Activated naive CD8-positive, alpha-beta T cell treated with anti-CD3 and anti-CD28 coated beads, Interleukin-2, amount 10 ng/mL, durations not matched to agents 7 days and 5 days (primary cell): ENCODE results near the gene PKNOX2. TPM values are rescaled to one million over a fixed set of nuclear protein-coding genes. Genes with fewer than 3 reads are reported as not detected.

Source experiments
- ATAC-seq: fragments of 150-1000 bp; cut with Tn5 transposase; one replicate; pipeline ENCODE4 v1.10.0; 2021; ENCODE audit warnings: low read depth, moderate library complexity
- POLR2A ChIA-PET: fragments of 350-600 bp; sonication (Branson Sonifier 250); formaldehyde crosslinking; loops from one replicate; lab custom pipeline; 2021; ENCODE audit warnings: antibody characterized with exemption; lab: Charles Lee
- DNase-seq: peaks from one replicate; pipeline ENCODE4 v3.0.0; 2021
- H3K27ac Mint-ChIP-seq: one replicate; pipeline ENCODE4 v1.8.0; 2022; ENCODE audit warnings: mild to moderate bottlenecking, mixed read lengths
- H3K27me3 Mint-ChIP-seq: one replicate; pipeline ENCODE4 v1.8.0; 2022; ENCODE audit warnings: mild to moderate bottlenecking, moderate library complexity, mixed read lengths
- H3K36me3 Mint-ChIP-seq: one replicate; pipeline ENCODE4 v1.8.0; 2021; ENCODE audit warnings: mild to moderate bottlenecking, mixed read lengths
- H3K4me1 Mint-ChIP-seq: one replicate; pipeline ENCODE4 v1.8.0; 2021; ENCODE audit warnings: mixed read lengths
- H3K4me3 Mint-ChIP-seq: one replicate; pipeline ENCODE4 v1.8.0; 2022; ENCODE audit warnings: mild to moderate bottlenecking, moderate library complexity, mixed read lengths
- H3K9me3 Mint-ChIP-seq: one replicate; pipeline ENCODE4 v1.8.0; 2021; ENCODE audit warnings: mixed read lengths
- total RNA-seq, 2 experiments: library from RNA; stranded (reverse); gene quantifications; one replicate each; pipeline ENCODE4 v1.2.3, GENCODE V29; 2021

PKNOX2 gene
- total RNA-seq, 2 experiments from 2014 or later, result not detected

DNA sequence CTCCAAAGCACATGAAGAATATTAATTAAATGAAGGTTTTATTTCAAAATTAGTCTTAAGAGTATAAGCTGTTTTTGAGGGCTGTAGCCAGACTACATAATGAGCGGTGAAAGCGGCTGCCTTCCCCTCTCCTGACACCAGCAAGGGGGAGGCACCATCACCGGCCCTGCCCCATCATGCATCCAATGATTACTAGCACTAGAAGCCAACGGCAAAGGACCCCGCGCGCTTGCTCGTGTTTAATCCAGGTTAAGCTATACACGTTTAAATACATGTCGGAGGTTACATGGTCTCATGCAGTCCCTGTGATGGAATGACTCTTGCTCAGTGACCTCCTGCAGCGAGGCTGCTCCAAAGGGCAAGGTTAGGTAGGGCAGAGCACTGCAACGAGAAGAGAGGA is 281.2 kb downstream of the PKNOX2 start:
- POLR2A ChIA-PET, result interaction anchor here (0.6 kb wide), 1 partner anchor 121 kb away, joined by 3 read pairs; no protein-coding TSS in a partner anchor
- Mint-ChIP-seq H3K36me3 (no peaks in the 10 kb centered on the region), H3K27me3 (peaks cover 20% of the 10 kb centered on the region), H3K27ac (no peak overlapping the region), H3K4me1 (peaks cover 3% of the 10 kb centered on the region), H3K9me3 (no peaks in the 10 kb centered on the region), H3K4me3 (no peak overlapping the region)
- DNase-seq, result no peak
- ATAC-seq, result no peak

DNA sequence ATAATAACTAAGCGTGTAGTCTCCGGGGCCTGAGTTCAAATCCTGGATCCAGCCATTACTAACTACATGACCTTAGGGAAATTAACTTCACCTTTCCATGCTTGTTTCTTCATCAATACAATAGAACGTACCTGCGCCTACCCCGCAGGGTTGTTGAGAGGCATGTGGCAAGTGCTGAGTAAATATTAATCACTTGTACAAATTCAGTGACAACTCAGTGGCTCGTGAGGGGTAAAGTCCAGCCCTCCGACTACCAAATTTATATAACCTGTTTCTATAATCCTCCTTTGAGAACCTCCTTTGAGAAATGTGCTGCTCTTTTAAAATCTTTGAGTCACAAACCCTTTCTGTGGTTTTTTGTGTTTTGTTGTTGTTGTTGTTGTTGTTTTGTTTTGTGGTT is 281.7 kb downstream of the PKNOX2 start:
- Mint-ChIP-seq H3K36me3 (no peaks in the 10 kb centered on the region), H3K4me1 (peaks cover 4% of the 10 kb centered on the region), H3K4me3 (no peak overlapping the region), H3K27me3 (peaks cover 16% of the 10 kb centered on the region), H3K9me3 (no peaks in the 10 kb centered on the region), H3K27ac (no peak overlapping the region)
- DNase-seq, result no peak
- POLR2A ChIA-PET, result interaction anchor here (0.6 kb wide), 1 partner anchor 120 kb away, joined by 3 read pairs; no protein-coding TSS in a partner anchor
- ATAC-seq, result no peak

DNA sequence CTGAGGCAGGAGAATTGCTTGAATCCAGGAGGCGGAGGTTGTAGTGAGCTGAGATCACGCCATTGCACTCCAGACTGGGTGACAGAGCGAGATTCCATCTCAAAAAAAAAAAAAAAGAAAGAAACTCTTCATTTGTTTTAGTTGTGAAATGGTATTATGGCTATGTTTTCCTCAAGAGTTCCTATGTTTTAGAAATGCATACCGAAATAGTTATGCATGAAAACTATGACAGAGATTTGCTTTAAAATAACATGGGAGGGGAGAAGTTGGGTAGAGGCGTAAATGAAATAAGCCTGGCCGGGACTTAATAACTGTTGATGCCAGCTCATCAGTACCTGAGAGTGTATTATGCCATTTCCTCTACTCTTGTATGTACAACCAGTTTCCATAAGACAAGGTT is 283.2 kb downstream of the PKNOX2 start:
- H3K4me1 Mint-ChIP-seq, result peaks cover 5% of the 10 kb centered on the region
- H3K9me3 Mint-ChIP-seq, result no peaks in the 10 kb centered on the region
- no peaks in the 10 kb centered on the region for H3K36me3 Mint-ChIP-seq
- ATAC-seq (no peak), DNase-seq (no peak)
- POLR2A ChIA-PET, result interaction anchor here (0.6 kb wide), 1 partner anchor 30 kb away, joined by 3 read pairs; no protein-coding TSS in a partner anchor
- no peak overlapping the region for H3K4me3 Mint-ChIP-seq
- peaks cover 6% of the 10 kb centered on the region for H3K27me3 Mint-ChIP-seq
- no peak overlapping the region for H3K27ac Mint-ChIP-seq

- Mint-ChIP-seq H3K27ac (no peak overlapping the region), H3K36me3 (no peaks in the 10 kb centered on the region), H3K27me3 (peaks cover 6% of the 10 kb centered on the region), H3K4me3 (no peak overlapping the region), H3K4me1 (peaks cover 5% of the 10 kb centered on the region), H3K9me3 (no peaks in the 10 kb centered on the region)
- POLR2A ChIA-PET, result no interaction called here
- no peak for ATAC-seq
- no peak for DNase-seq
Observed at GRCh38 chr11:125448136-125448535, 283.6 kb downstream of the PKNOX2 start.

GRCh38 chr11:125449565-125449964 is 285.0 kb downstream of the PKNOX2 start:
- Mint-ChIP-seq H3K4me3 (no peak overlapping the region), H3K36me3 (no peaks in the 10 kb centered on the region), H3K9me3 (no peaks in the 10 kb centered on the region), H3K27me3 (peaks cover 6% of the 10 kb centered on the region), H3K27ac (no peak overlapping the region), H3K4me1 (peaks cover 5% of the 10 kb centered on the region)
- ATAC-seq (no peak), DNase-seq (no peak)
- POLR2A ChIA-PET, result no interaction called here

DNA sequence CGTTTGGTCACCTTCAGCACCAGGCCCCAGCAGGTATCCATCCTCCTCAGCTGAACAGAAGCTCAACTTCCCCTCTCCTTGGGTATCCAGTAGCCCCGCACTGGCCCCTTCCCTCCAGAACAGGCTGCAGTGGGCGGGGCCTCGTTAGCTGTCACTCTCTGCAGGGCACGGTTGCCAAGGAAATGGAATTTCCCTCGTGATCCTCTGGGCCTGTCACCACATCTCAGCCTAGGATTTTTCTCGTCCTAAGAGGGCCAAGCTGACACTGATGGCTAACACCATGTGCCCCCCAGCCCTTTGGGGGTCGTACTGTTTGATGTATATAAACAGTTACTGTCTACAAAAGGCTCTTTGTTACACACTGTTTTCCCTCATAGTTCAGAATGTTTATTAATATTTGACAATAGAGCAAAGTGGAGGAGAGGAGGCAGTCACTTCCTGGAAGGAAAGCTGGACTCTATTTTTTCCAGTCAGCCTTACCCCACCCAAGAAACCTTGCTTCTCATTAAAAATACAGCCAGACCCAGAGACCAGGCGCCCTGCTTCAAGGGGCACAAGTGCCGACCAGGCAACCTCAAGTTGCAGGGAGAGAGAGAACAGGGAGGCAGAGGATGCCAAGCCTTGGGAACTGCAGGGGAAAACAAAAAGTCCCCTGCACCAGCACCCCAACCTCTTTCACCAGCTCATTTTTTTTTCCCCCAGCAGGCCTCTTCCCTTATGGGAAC is 287.0 kb downstream of the PKNOX2 start:
- POLR2A ChIA-PET, result no interaction called here
- peaks cover 6% of the 10 kb centered on the region for H3K27me3 Mint-ChIP-seq
- H3K4me1 Mint-ChIP-seq, result peaks cover 5% of the 10 kb centered on the region
- no peaks in the 10 kb centered on the region for H3K9me3 Mint-ChIP-seq
- no peak overlapping the region for H3K27ac Mint-ChIP-seq
- no peak overlapping the region for H3K4me3 Mint-ChIP-seq
- no peaks in the 10 kb centered on the region for H3K36me3 Mint-ChIP-seq
- DNase-seq, result no peak
- no peak for ATAC-seq

DNA sequence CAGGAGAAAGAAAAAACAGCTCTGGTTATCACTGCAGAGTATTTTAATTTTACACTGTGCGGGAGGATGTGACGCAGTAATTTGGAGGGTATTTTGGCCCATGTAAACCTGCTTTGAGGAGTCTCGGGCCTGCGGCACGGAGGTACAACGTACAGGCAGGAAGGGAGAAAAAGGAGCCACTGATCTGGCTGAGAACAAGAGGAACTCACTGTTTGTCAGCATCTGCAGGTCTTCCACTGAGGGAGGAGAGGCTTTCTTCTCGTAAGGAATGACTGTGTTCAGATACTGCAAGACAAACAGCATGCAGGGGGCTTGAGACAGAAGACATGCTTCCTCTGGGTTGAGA is 287.5 kb downstream of the PKNOX2 start:
- Mint-ChIP-seq H3K36me3 (no peaks in the 10 kb centered on the region), H3K4me1 (peaks cover 5% of the 10 kb centered on the region), H3K9me3 (no peaks in the 10 kb centered on the region), H3K27ac (no peak overlapping the region), H3K27me3 (peaks cover 5% of the 10 kb centered on the region), H3K4me3 (no peak overlapping the region)
- POLR2A ChIA-PET, result no interaction called here
- no peak for ATAC-seq
- no peak for DNase-seq

DNA sequence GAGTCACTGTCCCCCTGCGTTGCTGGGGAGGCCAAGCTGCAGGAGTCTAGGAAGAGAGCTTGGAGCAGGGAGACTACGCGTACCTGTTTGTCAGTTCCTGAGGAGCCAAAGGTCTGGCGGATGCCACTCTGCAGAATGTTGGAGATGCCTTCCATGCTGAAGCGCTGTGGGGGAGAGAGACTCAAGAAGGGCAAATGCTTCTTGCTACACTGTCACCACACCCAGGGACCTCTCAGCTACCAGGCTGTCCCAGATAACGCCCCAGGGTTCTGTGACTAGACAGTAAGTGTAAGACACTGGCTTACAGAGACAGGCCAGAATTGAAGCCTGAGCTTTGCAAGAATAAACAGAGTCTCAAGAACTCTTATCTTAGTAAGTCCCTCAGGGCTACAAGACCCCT is 289.5 kb downstream of the PKNOX2 start:
- no peak for DNase-seq
- Mint-ChIP-seq H3K9me3 (no peaks in the 10 kb centered on the region), H3K27me3 (peaks cover 1% of the 10 kb centered on the region), H3K4me3 (no peak overlapping the region), H3K36me3 (no peaks in the 10 kb centered on the region), H3K27ac (no peak overlapping the region), H3K4me1 (peaks cover 5% of the 10 kb centered on the region)
- POLR2A ChIA-PET, result interaction anchor here (1.3 kb wide), 1 partner anchor 54 kb away, joined by 4 read pairs; no protein-coding TSS in a partner anchor
- ATAC-seq, result no peak

DNA sequence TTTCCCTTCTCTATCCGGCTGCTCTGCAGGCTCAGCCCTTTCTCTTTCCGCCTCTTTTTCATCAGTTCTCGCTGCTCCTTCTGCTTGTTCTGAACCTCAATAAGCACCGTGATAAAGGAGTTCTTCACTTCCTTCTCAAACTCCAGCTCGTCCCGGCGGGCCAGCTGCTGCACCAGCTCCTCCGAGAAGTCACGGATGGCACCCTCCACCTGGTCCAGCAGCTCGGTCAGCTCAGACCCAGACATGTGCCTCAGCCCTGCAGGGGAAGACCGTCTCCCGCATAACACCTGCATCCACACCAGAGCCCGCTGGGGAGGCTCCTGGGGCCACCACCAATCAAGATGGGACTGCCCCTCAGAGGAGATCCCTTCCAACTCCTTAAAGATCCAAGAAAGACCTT is 291.3 kb downstream of the PKNOX2 start:
- no peaks in the 10 kb centered on the region for H3K36me3 Mint-ChIP-seq
- H3K27ac Mint-ChIP-seq, result no peak overlapping the region
- no peak for DNase-seq

DNA sequence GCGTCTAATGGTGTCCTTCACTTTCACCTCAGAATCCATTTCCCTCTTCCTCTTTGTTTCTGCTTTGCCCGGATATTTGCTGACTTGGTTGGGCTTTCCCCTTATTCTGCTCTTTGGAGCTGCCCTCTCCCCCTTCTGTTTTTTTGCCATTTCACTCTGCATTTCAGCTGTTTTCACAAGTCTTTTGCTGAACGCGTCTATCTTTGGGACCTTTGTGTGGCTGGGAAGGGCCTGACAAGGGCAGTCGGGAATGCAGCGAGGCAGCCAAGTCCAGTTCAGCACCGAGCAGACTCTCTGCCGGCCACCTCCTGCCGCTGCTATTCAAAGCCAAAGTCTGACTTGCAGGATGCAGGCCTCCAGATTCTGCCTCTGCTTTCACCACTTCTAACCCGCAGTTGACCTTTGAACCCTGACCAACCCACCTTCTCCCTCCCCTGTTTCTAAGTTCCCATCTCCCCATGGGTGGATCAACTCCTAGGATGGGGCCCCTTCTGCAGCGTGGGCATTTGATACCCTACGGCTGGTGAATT is 293.3 kb downstream of the PKNOX2 start:
- H3K4me3 Mint-ChIP-seq, result no peak overlapping the region
- H3K9me3 Mint-ChIP-seq, result no peaks in the 10 kb centered on the region

More for the DNA sequence above, 291.3 kb downstream of the PKNOX2 start:
- no peaks in the 10 kb centered on the region for H3K9me3 Mint-ChIP-seq
- peaks cover 5% of the 10 kb centered on the region for H3K4me1 Mint-ChIP-seq
- peaks cover under 1% of the 10 kb centered on the region for H3K27me3 Mint-ChIP-seq
- POLR2A ChIA-PET, result no interaction called here
- ATAC-seq, result no peak
- H3K4me3 Mint-ChIP-seq, result no peak overlapping the region

DNA sequence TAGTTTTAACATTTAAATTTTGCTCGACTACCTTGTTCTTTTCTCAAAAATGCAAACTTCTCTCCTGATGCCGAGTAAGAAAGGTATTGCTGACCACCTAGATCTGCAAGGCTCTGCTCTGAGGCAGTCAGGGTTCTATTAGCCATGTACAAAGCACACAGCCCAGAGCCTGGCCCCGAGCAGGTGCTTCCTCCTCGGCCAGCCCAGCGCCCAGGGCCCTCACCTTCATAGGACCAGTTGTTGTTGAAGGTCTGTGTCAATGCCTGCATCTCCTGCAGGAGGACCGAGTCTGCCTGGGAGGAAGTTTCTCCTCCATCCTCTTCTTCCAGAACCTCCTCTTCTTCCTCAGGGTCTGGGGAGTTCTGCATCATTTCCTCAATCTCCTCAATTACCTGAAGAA is 295.7 kb downstream of the PKNOX2 start:
- Mint-ChIP-seq H3K27me3 (peaks cover 10% of the 10 kb centered on the region), H3K9me3 (no peaks in the 10 kb centered on the region), H3K27ac (no peak overlapping the region), H3K4me3 (no peak overlapping the region), H3K36me3 (no peaks in the 10 kb centered on the region), H3K4me1 (no peaks in the 10 kb centered on the region)
- ATAC-seq (no peak), DNase-seq (no peak)
- POLR2A ChIA-PET, result no interaction called here

More for the DNA sequence above, 293.3 kb downstream of the PKNOX2 start:
- no peak overlapping the region for H3K27ac Mint-ChIP-seq
- H3K27me3 Mint-ChIP-seq, result peaks cover 5% of the 10 kb centered on the region
- H3K4me1 Mint-ChIP-seq, result no peaks in the 10 kb centered on the region
- H3K36me3 Mint-ChIP-seq, result no peaks in the 10 kb centered on the region
- DNase-seq (no peak), ATAC-seq (no peak)
- POLR2A ChIA-PET, result no interaction called here

DNA sequence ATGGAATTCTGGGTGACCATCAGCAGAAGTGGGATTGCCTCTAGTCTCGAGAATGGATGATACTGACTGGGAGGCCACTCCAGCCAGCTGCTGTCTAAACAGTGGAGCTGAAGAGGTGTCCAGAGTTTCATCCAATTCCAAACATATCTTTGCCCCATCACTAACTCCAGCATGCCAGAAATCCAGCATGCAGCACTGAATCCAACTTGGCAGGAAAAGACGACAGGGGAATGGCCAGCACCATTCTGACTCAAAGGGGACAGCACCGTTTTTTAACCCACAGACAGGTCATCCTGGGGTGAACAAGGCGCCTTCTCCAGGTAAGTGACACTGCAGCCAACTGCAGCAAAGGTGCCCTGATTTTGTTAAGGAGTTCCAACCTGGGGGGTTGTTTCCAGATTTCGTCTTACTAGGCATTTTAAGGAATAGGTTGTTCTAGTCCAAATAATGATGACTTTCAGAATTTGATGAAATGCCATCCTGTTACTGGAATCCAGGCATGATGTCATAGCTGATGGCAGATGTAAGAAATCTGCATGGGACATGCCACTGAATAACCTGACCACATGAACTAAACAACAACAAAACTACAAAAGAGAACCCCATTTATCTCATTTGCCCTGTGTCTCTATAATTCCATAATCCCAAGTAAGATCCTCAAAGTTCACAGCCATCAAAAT is 299.2 kb downstream of the PKNOX2 start:
- no peaks in the 10 kb centered on the region for H3K4me1 Mint-ChIP-seq

DNA sequence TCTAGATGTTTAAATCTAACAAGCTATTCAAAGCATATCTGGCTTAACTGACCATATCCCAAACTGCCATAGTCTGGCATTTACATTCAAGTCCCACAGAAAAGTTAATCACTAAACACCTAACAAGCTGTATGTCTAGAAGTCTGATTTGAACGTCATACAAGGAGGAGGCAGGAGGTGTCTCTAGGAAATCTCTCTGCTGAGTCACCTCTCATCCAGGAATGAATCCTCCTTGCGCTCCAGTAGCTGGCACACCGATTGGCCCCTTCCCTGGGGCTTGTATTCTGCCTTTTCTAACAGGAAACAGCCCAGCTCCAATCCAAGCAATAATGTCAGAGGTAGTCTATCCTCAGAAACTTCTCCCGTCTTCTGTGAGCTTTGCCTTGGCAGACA is 299.7 kb downstream of the PKNOX2 start:
- H3K9me3 Mint-ChIP-seq, result no peaks in the 10 kb centered on the region
- DNase-seq (no peak), ATAC-seq (no peak)
- POLR2A ChIA-PET, result no interaction called here
- H3K36me3 Mint-ChIP-seq, result no peaks in the 10 kb centered on the region
- no peak overlapping the region for H3K27ac Mint-ChIP-seq
- H3K27me3 Mint-ChIP-seq, result peaks cover 10% of the 10 kb centered on the region
- H3K4me1 Mint-ChIP-seq, result no peaks in the 10 kb centered on the region
- H3K4me3 Mint-ChIP-seq, result no peak overlapping the region

More for the DNA sequence above, 299.2 kb downstream of the PKNOX2 start:
- no peaks in the 10 kb centered on the region for H3K36me3 Mint-ChIP-seq
- no peak for DNase-seq
- no peak overlapping the region for H3K27ac Mint-ChIP-seq
- POLR2A ChIA-PET, result no interaction called here
- ATAC-seq, result no peak
- no peaks in the 10 kb centered on the region for H3K9me3 Mint-ChIP-seq
- no peak overlapping the region for H3K4me3 Mint-ChIP-seq
- H3K27me3 Mint-ChIP-seq, result peaks cover 10% of the 10 kb centered on the region

- no peak overlapping the region for H3K27ac Mint-ChIP-seq
- ATAC-seq (no peak), DNase-seq (no peak)
- no peaks in the 10 kb centered on the region for H3K36me3 Mint-ChIP-seq
- peaks cover 10% of the 10 kb centered on the region for H3K27me3 Mint-ChIP-seq
- POLR2A ChIA-PET, result no interaction called here
- H3K9me3 Mint-ChIP-seq, result no peaks in the 10 kb centered on the region
- no peak overlapping the region for H3K4me3 Mint-ChIP-seq
- no peaks in the 10 kb centered on the region for H3K4me1 Mint-ChIP-seq
Observed at GRCh38 chr11:125464666-125465065, 300.1 kb downstream of the PKNOX2 start.
